NCI-H1436 (cell line): ENCODE measurements around the gene DHRS1.

ENCODE experiments used
- DNase-seq: peaks from one replicate; lab custom pipeline; 2025; lab: John Stamatoyannopoulos, UW

Gene DHRS1

GRCh38 chr14:24262821-24263733 is 36.5 kb downstream of the DHRS1 start, which contains the start of gene TGM1:
TGM1 (minus strand) TSS chr14:24263177; CDS start chr14:24262352, 825 bp downstream.
- no peak for DNase-seq

GRCh38 chr14:24261969-24262327 is 37.6 kb downstream of the DHRS1 start:
- DNase-seq: no peak

- no peak for DNase-seq
Observed at GRCh38 chr14:24261256-24261968, 38.2 kb downstream of the DHRS1 start.

- no peak for DNase-seq
Observed at GRCh38 chr14:24260780-24261157, 38.8 kb downstream of the DHRS1 start.

- DNase-seq: no peak
Observed at GRCh38 chr14:24260026-24260779, 39.4 kb downstream of the DHRS1 start.

- no peak for DNase-seq
Observed at GRCh38 chr14:24259282-24260025, 40.1 kb downstream of the DHRS1 start.

DNA sequence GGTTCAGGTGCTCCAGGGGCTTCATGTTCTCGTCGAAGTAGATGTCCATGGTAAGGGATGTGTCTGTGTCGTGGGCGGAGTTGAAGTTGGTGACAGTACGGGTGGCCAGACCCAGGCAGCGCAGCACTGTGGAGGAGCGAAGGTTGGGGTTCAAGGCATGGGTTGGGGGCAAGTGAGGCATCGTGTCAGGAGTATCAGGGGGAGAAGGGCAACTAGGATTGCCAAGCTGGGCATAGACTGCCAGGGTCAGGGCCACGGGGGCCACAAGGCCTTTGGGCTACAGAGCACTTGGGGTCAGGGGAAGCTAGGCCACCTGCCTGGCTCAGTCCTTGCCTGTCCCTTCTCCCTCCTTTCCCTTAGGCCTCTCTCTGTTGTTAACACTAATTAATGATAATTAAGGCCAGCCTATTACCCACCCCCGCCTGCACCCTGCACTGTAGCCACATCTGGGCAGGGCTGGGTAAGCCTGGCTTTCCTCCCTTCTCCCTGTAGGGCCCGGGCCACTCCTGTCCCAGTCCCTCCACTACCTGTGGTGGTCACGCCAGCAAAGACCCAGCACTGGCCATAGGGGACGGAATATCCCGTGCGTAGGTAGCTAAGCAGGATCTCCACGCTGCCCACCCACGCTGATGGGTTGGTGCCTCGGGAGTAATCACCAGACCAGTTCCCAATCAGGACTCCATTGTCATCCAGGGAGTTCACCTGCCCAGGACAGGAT is 40.9 kb downstream of the DHRS1 start:
- DNase-seq: no peak

- no peak for DNase-seq
Observed at GRCh38 chr14:24258119-24258518, 41.5 kb downstream of the DHRS1 start.

DNA sequence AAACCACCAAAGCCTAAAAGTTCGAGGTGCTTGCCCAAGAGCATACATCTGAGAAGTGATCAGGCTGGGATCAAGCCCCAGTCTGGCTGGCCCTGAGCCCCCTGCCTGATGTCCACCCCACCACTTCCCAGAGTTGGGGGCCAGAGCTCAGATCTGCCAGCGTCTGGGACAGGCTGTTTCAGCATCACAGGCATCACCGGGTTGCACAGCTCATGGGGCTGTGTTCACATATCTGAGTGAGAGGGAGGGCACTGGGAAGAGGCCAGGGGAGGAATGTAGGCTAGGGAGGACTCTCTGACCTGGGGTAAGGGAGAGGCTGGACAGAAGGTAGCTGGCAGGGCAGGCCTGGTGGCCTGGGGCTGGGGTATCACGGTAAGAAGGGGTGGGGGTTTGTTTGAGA is 42.6 kb downstream of the DHRS1 start:
- DNase-seq: no peak

- no peak for DNase-seq
Observed at GRCh38 chr14:24255931-24256711, 43.5 kb downstream of the DHRS1 start.

- no peak for DNase-seq
Observed at GRCh38 chr14:24255438-24255837, 44.1 kb downstream of the DHRS1 start.

DNA sequence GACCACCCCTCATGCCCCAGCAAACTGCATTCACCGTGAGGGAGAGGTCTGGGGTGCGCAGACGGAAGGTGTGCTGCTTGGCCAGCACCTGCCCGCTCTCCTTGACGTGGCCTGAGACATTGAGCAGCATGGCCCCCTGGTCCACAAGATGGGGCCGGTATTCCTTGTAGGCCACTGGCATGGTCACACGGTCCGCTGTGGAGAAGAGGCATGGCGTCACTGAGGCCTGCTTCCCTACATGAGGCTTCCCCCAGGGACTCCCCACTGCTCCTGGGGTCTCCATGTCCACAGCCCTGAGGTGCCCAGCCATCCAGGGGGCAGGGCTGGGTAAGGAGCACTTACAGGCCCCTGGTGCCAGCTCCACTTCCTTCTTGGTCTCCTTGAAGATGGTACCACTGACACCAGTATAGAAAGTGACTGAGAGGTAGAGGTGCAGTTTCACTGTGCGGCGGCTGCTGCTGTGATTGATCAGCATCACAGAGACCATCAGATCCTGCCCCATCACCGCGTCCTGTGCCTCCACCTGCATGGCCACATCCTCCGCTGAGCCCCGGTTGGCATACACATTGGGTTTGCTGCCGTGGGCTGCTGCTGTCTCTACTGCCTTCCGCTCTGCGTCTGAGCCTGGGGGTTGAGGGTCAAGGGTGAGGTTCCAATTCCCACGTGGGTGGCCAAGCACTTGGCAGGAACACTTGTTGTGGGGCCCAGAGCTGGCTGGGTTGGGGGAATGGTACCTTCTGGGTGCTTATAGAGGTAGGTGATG is 44.8 kb downstream of the DHRS1 start:
- no peak for DNase-seq

- no peak for DNase-seq
Observed at GRCh38 chr14:24253936-24254335, 45.6 kb downstream of the DHRS1 start.

- no peak for DNase-seq
Observed at GRCh38 chr14:24252289-24253124, 47.1 kb downstream of the DHRS1 start.

DNA sequence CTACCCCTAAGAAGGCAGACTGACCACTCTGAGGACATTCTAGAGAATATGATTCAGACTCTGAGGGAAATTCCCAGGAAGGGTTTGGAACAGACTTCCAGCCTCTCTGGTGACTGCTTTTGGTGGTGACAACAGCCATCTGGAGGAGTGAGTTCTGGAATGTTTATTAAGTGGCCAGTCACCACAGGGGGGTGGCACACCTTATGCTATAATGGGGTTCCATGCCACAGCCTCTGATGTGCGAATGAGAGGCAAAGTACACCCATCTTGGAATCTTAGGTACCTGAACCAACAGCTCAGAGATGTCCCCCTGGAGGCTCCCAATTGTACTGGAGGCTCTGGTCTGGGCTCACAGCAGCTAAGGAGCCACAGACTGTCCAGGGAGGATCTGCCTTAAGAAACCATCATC is 47.7 kb downstream of the DHRS1 start:
- DNase-seq: no peak

DNA sequence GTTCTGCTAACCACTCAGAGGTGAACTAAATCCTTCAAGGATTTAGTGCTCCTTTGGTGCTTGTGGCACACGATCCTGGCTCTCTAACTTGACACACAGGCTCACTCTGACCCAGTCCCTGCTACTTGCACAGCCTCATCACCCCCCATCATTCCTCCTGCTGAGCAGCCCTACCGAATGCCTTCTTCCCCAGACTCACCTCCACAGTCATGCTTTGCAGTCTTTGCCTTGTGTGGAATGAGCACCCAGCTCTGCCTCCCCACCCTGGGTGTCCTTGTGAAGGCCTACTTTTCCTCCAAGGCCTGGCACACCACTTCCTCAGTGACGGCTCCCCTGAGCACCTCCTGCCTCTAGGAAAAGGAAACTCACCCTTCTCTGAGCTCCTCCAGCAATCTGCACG is 49.2 kb downstream of the DHRS1 start:
- no peak for DNase-seq

GRCh38 chr14:24249230-24250021 is 50.2 kb downstream of the DHRS1 start:
- no peak for DNase-seq

GRCh38 chr14:24247422-24247821 is 52.2 kb downstream of the DHRS1 start:
- DNase-seq: no peak
